Omental fat pad (tissue), 4 donors: ENCODE results near the gene SYCN. TPM values are rescaled to one million over a fixed set of nuclear protein-coding genes. Genes with fewer than 3 reads are reported as not detected.
A peak's percentile ranks its signal among the peaks of the same experiment; 100 is the strongest.

Experiments
- ATAC-seq: fragments of 150-250 bp; one replicate; pipeline ENCODE4 v1.9.1; 2016; ENCODE audit warnings: mild to moderate bottlenecking, moderate library complexity; ENCODE audit not compliant: low FRiP score
- DNase-seq: peaks from one replicate; pipeline ENCODE4 v3.0.0-alpha.2; 2019; ENCODE audit warnings: low spot score
- total RNA-seq, 4 donors: library from RNA; depleted of rRNA; stranded (reverse); fragments of >200 nt; gene quantifications; one replicate each; pipeline ENCODE4 v1.1.0, GENCODE V29; 2016
- TF ChIP-seq, protein P1 (sequence below), 3 donors: fragments of 450-650 bp; IDR thresholded peaks; one replicate each; pipeline ENCODE4 v1.5.1; 2016 to 2017; ENCODE audit warnings: antibody characterized with exemption in 3 of 3, mild to moderate bottlenecking in 3 of 3, moderate library complexity in 2 of 3

SYCN gene
- total RNA-seq, 4 donors from 2014 or later = not detected

- DNase-seq (no peak), ATAC-seq (no peak)
- TF ChIP-seq, protein P1, sequence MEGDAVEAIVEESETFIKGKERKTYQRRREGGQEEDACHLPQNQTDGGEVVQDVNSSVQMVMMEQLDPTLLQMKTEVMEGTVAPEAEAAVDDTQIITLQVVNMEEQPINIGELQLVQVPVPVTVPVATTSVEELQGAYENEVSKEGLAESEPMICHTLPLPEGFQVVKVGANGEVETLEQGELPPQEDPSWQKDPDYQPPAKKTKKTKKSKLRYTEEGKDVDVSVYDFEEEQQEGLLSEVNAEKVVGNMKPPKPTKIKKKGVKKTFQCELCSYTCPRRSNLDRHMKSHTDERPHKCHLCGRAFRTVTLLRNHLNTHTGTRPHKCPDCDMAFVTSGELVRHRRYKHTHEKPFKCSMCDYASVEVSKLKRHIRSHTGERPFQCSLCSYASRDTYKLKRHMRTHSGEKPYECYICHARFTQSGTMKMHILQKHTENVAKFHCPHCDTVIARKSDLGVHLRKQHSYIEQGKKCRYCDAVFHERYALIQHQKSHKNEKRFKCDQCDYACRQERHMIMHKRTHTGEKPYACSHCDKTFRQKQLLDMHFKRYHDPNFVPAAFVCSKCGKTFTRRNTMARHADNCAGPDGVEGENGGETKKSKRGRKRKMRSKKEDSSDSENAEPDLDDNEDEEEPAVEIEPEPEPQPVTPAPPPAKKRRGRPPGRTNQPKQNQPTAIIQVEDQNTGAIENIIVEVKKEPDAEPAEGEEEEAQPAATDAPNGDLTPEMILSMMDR (IDR thresholded peaks at IDR 0.05) = no peak
Observed at GRCh38 chr19:39207293-39207836, 3.3 kb upstream of the SYCN start.

DNA sequence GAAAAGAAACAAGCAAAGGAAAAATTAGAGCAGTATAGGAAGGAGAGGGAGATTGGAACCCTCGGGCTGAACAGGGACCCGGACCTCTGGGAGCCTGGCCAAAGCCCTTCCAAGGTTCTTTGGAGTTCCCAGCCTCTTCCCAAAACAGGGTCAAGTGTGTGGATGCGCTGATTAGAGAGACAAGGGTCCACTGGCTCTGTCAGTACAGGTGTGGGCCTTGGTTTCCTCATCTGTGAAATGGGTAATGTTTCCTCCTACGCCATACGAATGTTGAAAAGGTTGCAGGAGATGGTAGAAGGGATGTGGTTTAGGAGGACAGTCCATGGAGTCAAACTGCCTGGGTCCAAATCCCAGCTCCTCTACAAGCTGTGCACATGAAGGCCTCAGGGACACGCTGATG is 2.1 kb upstream of the SYCN start:
- TF ChIP-seq, protein P1 (IDR thresholded peaks at IDR 0.05) = no peak
- DNase-seq (no peak), ATAC-seq (no peak)

GRCh38 chr19:39205449-39205764 is 1.3 kb upstream of the SYCN start:
- ATAC-seq = no peak
- TF ChIP-seq, protein P1 (IDR thresholded peaks at IDR 0.05) = no peak
- DNase-seq = no peak

DNA sequence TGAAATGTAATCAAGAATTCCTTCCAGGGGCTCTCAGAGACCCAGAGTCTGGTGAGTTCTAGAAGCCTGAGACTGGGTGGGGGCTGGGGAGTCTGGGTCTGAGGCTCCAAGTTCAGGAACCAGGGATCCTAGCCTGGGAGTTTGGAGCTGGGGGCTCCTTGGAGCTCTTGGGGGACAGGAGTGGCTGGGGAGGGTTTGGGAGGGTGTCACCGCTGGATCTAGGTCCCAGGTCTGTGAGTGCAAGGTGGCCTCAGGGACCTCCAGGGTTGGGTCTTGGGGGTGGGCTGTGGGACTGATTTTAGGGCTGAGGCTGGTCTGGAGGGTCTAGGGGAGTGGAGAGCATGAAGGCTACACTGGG is 1.1 kb downstream of the SYCN start:
- DNase-seq = no peak
- ATAC-seq = no peak
- TF ChIP-seq, protein P1 (IDR thresholded peaks at IDR 0.05) = no peak

- TF ChIP-seq, protein P1 (IDR thresholded peaks at IDR 0.05) = no peak
- ATAC-seq (no peak), DNase-seq (no peak)
Observed at GRCh38 chr19:39200803-39201115, 3.3 kb downstream of the SYCN start.

GRCh38 chr19:39200066-39200802 is 3.8 kb downstream of the SYCN start:
- DNase-seq (no peak), ATAC-seq (no peak)
- TF ChIP-seq, protein P1 (IDR thresholded peaks at IDR 0.05) = no peak

DNA sequence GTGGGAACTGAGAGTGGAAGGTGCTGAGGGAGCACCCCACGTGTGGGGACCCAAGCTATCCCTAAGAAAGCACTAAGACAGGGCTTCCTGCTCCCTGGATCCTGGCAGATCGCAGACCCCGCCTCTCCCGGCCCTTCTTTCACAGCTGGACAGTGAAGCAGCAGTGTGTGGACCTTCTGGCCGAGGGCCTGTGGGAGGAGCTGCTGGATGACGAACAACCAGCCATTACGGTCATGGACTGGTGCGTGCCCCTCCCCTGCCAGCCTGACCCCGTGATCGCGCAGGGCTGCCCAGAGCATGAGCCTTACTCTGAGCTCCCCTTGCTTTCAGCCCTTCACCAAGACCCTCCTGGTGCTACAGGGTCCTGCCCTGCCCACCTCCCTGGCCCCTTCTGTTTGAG is 5.0 kb downstream of the SYCN start:
- ATAC-seq (peak; percentile 85), DNase-seq (no peak)
- TF ChIP-seq, protein P1 (IDR thresholded peaks at IDR 0.05) = no peak
